Smooth muscle cell (in vitro differentiated cells): ENCODE measurements around the gene CDHR5. TPM values are rescaled to one million over a fixed set of nuclear protein-coding genes. Genes with fewer than 3 reads are reported as not detected.

ENCODE experiments used
- DNase-seq: peaks from one replicate; lab custom pipeline; 2025; ENCODE audit not compliant: unreplicated experiment; lab: John Stamatoyannopoulos, UW
- H2AFZ ChIP-seq: fragments of 200-600 bp; sonication (generic); 2 replicates; pipeline ENCODE4 v1.6.0; 2016; ENCODE audit warnings: antibody characterized with exemption, low read depth, mild to moderate bottlenecking
- H3F3A ChIP-seq: fragments of 200-600 bp; sonication (generic); 2 replicates; pipeline ENCODE4 v1.6.0; 2017; ENCODE audit warnings: antibody characterized with exemption, low read depth
- H3K27ac ChIP-seq: fragments of 200-600 bp; sonication (generic); 2 replicates; pipeline ENCODE4 v1.5.1; 2016; ENCODE audit warnings: low read depth, mild to moderate bottlenecking
- H3K27me3 ChIP-seq: fragments of 200-600 bp; sonication (generic); 2 replicates; pipeline ENCODE4 v1.6.1; 2016; ENCODE audit warnings: low read depth, mild to moderate bottlenecking
- H3K36me3 ChIP-seq: fragments of 200-600 bp; sonication (generic); 2 replicates; pipeline ENCODE4 v1.5.1; 2016; ENCODE audit warnings: low read depth
- H3K4me1 ChIP-seq: fragments of 200-600 bp; sonication (generic); 2 replicates; pipeline ENCODE4 v1.5.1; 2016; ENCODE audit warnings: low read depth
- H3K4me2 ChIP-seq: fragments of 200-600 bp; sonication (generic); 2 replicates; pipeline ENCODE4 v1.6.0; 2016; ENCODE audit warnings: mild to moderate bottlenecking
- H3K4me3 ChIP-seq: fragments of 200-600 bp; sonication (generic); 2 replicates; pipeline ENCODE4 v1.5.1; 2016; ENCODE audit warnings: mild to moderate bottlenecking
- H3K79me2 ChIP-seq: fragments of 200-600 bp; sonication (generic); 2 replicates; pipeline ENCODE4 v1.6.0; 2016; ENCODE audit warnings: low read depth, mild to moderate bottlenecking
- H3K9ac ChIP-seq: fragments of 200-600 bp; sonication (generic); 2 replicates; pipeline ENCODE4 v1.6.0; 2016; ENCODE audit warnings: low read depth
- H3K9me3 ChIP-seq: fragments of 200-600 bp; sonication (generic); replicated peaks from 2 replicates; pipeline ENCODE4 v1.5.1; 2016; ENCODE audit warnings: low read depth
- H4K20me1 ChIP-seq: fragments of 200-600 bp; sonication (generic); 2 replicates; pipeline ENCODE4 v1.6.0; 2016; ENCODE audit warnings: low read depth
- CTCF ChIP-seq: fragments of 200-600 bp; sonication (generic); IDR thresholded peaks from 2 replicates; pipeline ENCODE4 v1.5.1; 2017; ENCODE audit warnings: borderline replicate concordance, mild to moderate bottlenecking, antibody characterized with exemption; ENCODE audit not compliant: insufficient read depth, poor library complexity, severe bottlenecking
- WGBS: methylation state at CpG from one replicate; pipeline ENCODE4 v1.1.7; 2016; ENCODE audit warnings: low lambda C conversion rate; 5-methylcytosine and 5-hydroxymethylcytosine counted together
- polyA plus RNA-seq: library from polyadenylated mRNA; unstranded; fragments of >200 nt; fragmentation: Nextera tagmentation; extraction: Ambion mirVana; gene quantifications from 2 replicates; pipeline ENCODE4 v1.2.1, GENCODE V29; 2016
- total RNA-seq: library from RNA; depleted of rRNA; stranded (reverse); fragments of >200 nt; gene quantifications from 2 replicates; pipeline ENCODE4 v1.2.3, GENCODE V29; 2014

The CDHR5 gene
- total and polyA plus RNA-seq, 2 experiments from 2014 or later, result not detected

DNA sequence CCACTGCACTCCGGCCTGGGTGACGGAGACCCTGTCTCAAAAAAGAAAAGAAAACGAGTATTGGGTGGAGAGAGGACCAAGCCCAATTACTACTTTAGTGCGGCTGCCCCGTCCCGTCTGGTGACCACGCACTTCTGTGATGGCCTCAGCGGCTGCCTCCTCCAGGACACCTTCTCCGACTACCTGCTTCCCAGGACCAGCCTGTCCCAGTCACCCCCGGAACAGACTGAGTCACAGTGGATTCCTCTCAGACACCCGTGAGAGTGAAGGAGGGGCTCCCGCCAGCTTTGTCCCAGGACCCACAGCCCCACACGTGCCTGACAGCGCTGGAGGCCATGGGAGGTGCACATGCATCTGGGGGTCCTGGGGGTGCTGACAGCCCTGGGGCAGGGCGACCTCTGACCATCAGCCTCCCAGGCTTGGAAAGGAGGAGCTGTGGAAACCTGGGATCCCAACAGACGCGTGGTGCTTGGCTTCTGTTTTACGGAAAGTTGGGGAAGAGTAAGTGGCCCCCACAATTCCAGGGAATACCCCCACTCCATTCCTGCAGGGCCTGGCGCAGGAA, 17.1 kb upstream of the CDHR5 start:
- Histone ChIP-seq H3F3A (no peaks in the 10 kb centered on the region), H3K36me3 (no peaks in the 10 kb centered on the region), H3K9me3 (no peaks in the 10 kb centered on the region), H3K4me1 (peaks cover 23% of the 10 kb centered on the region), H2AFZ (no peak overlapping the region), H3K4me2 (no peak overlapping the region), H3K79me2 (no peaks in the 10 kb centered on the region), H3K27me3 (peaks cover 12% of the 10 kb centered on the region), H3K4me3 (no peak overlapping the region), H4K20me1 (peaks cover 57% of the 10 kb centered on the region), H3K9ac (no peak overlapping the region), H3K27ac (no peak overlapping the region)
- no peak for TF ChIP-seq CTCF
- 92% methylated on average over 19 of the region's 19 CpGs for WGBS
- DNase-seq, result no peak

- Histone ChIP-seq H3K27ac (no peak overlapping the region), H3K79me2 (no peaks in the 10 kb centered on the region), H3F3A (no peaks in the 10 kb centered on the region), H3K9ac (no peak overlapping the region), H3K36me3 (no peaks in the 10 kb centered on the region), H3K9me3 (no peaks in the 10 kb centered on the region), H3K4me2 (no peak overlapping the region), H3K27me3 (peaks cover 21% of the 10 kb centered on the region), H3K4me3 (no peak overlapping the region), H3K4me1 (peaks cover 23% of the 10 kb centered on the region), H4K20me1 (peaks cover 71% of the 10 kb centered on the region), H2AFZ (no peak overlapping the region)
- 51% methylated on average over 24 of the region's 69 CpGs for whole genome bisulfite sequencing
- DNase-seq, result no peak
- TF ChIP-seq CTCF, result no peak
Observed at GRCh38 chr11:640021-640706, 15.4 kb upstream of the CDHR5 start.

DNA sequence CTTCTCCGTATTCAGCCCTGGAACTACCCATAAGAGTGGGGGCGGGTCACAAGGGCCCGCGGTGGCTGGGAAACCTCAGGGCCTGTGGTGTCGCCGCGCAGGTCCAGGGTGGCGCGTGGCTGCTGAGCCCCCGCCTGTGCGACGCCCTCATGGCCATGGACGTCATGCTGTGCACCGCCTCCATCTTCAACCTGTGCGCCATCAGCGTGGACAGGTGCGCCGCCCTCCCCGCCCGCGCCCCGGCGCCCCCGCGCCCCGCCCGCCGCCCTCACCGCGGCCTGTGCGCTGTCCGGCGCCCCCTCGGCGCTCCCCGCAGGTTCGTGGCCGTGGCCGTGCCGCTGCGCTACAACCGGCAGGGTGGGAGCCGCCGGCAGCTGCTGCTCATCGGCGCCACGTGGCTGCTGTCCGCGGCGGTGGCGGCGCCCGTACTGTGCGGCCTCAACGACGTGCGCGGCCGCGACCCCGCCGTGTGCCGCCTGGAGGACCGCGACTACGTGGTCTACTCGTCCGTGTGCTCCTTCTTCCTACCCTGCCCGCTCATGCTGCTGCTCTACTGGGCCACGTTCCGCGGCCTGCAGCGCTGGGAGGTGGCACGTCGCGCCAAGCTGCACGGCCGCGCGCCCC, 14.7 kb upstream of the CDHR5 start:
- H3K4me1 ChIP-seq, result peaks cover 23% of the 10 kb centered on the region
- no peak overlapping the region for H2AFZ ChIP-seq
- TF ChIP-seq CTCF, result no peak
- peaks cover 21% of the 10 kb centered on the region for H3K27me3 ChIP-seq
- peak overlapping the region; percentile 77 for H3K4me2 ChIP-seq
- H3K27ac ChIP-seq, result peak overlapping the region; percentile 85
- no peak for DNase-seq
- H3F3A ChIP-seq, result no peaks in the 10 kb centered on the region
- H3K36me3 ChIP-seq, result no peaks in the 10 kb centered on the region
- H4K20me1 ChIP-seq, result peaks cover 75% of the 10 kb centered on the region
- H3K79me2 ChIP-seq, result no peaks in the 10 kb centered on the region
- H3K4me3 ChIP-seq, result peak overlapping the region; percentile 9
- 3% methylated on average over 42 of the region's 80 CpGs for WGBS
- peak overlapping the region; percentile 53 for H3K9ac ChIP-seq
- H3K9me3 ChIP-seq, result no peaks in the 10 kb centered on the region
